Measurements from ENCODE around the gene POLR1C.
"Not testable (repeated sequence)": the region's sequence is repeated elsewhere in the genome, so short reads cannot be mapped to it uniquely, and the experiment has no call there.

Gene POLR1C

DNA sequence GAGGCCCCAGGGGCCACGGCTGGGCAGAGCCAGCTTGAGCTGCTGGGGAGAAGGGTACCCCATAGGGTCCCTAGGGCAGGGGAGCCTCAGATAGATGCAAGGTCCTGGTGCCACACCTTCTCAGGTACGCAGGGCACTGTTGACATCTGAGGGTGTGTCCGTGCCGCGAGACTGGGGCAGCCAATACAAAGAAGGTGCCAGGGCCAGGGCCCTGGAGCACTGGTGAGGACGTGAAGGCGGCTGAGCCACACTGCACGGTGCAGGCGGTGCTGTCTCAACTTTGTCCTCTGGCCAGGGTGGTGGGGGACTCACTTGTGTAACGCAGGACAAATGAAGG, 6.1 kb upstream of the POLR1C start:
- no peak for DNase-seq

DNA sequence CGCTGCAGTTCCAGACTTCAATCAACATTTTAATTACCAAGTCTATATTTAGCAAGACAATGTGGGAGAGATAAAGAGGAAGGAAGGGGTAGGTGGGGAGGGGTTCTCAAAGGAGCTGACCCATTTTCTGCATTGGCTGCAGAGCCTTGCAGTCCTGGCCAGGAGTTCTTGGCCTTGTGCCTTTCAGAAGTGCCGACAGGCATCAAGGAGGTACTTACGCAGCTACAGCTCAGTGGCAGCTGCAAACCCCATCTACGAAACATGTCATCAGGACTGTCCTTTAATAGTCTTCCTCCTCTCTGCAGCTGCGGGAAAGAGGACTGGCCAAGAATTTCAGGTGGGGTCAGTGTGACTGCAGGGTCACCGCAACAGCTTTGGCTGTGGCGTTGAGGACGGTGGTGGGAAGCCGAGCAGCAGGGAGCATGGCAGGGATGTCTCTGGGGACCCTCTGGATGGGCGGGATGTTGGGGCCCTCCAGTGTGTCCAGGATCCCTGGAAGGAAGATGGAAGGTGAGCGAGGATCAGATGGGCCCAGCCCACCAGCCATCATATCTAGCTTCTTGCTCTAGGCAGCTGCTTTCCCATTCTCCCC, 5.0 kb upstream of the POLR1C start:
- no peak for DNase-seq

DNA sequence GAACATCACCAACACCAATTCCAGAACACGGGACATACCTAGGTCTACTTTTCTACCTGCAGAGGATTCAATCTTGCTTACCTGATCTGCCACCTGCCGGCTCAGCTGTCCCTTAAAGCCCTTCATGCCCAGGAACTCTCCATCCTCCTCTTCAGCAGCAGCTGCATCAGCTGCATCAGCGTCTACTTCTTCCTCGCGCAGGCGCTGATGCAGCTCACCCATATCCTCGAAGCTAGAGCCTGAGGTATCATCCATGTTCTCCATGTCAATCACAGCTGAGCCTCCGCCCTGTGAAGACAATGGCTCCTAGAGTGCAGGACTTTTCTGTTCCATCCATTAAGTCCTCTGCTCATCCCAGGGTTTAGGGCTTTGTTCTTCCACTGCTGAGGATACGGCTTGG, 1.1 kb upstream of the POLR1C start:
- DNase-seq, result no peak

DNA sequence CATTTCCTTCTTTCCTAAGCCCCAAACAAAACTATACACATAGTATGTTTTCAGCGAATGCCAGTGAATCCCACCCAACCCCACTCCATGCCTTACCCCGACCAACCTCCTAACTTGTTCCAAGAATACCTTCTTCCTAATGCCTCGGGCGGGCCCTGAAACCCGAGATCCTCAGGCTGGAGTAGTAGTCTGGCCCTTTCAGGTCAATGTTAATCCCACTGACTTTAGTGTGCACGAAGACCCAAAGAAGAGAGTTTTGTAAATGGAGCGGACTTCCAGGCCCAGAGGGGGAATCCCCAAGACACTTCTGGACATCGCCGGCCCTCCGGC, 557 bp upstream of the POLR1C start:
- DNase-seq, result no peak

DNA sequence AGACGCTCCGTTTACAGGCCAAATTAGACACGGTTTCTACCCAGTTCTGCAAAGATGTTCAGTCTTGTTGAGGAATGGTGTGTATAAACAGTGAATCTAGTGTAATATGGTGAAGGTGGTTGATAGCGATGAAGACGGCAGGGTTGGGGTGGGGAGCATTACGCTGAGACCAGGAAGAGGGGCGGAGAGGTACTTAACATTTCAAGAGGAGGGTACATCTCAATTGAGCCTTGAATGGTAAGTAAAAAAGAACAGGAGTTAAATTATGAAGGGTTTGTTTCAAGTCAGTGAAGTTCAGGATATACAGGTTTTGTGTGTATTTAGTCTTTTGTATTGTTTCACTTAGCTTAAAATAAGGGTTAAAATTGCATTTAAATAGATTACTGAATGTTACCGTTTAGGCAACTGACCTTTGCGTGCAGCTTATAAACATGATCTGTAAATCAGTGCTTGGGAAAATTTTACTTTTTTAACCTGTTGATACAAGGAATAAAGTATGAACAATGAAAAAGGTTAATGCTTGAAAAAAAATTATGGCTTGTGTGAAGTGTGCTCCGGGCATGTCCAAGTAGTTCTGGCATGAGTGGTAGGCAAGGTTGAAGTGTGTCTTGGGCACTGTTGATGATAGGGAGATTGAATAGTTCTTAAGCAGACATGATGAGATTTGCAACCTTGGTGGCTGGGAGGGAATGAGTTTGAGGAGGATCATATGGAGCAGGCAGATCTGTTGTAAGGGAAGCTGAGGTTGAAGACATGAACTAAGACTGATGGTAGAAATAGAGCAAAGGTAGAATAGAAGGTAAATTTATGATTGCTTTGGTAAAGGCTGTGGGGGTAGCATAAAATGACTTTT, 842 bp downstream of the POLR1C start:
- DNase-seq, result no peak

DNA sequence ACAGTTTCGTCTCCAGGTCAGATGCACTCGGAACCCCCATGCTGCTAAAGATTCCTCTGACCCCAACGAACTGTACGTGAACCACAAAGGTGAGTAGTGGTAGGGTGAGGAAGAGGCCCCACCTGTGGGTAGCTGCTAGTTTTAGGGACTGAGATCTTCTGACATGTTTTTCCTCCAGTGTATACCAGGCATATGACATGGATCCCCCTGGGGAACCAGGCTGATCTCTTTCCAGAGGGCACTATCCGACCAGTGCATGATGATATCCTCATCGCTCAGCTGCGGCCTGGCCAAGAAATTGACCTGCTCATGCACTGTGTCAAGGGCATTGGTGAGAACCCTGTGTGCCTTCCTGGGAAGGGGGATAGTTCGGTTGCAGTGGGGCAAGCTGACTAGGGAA, 3.2 kb downstream of the POLR1C start:
- no peak for DNase-seq

DNA sequence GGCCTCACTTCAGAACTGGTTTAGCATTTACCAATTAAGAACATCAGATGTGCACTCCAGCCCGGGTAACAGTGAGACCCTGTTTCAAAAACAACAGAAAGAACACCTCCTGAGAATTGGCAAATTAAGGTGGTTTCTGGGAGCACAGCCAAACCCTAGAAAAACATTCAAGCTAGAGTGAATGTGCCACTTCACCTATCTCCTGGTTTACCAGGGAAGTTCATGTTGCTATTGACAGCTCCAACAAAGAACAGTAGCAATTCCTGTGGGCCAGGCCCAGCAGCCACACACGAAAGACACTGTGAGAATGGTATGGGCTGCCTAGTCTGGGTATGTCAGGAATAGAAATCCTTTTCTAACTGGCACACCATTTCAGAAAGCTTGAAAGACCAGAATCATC, 4.9 kb downstream of the POLR1C start:
- peak in 1 of 2 experiments; percentile 48 for DNase-seq

DNA sequence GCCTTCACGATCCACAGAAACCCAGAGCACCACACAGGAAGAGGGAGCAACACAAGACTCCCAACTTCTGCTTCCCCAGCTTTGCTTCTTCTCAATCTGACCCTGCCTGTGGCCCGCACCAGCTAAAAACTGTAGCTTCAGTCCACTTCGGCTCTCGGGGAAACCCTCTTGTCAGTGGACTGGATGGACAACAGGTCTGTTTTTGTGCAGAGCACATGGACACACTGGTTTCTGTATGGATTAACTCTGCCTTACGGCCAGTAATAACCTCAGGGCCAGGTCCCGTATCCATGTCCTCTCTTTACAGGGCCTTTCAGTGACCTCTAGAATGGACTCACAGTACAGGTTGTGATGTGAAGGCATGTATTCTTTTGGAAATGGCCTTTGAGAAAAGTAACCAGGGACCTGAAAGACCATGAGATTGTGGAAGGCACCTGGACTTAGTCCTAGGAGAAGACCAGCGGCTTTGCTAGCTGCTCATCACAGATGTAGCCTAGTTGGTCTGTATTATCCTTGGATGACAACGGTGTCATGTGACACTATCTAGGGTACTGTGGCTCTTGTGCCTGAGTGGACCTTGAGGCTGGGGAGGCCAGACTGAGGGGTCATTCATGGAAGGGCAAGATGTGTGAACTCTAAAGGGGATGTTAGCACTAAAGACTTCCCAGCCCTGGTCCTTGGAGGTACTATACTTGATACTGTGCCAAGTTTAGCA, 5.8 kb downstream of the POLR1C start:
- no peak for DNase-seq

DNA sequence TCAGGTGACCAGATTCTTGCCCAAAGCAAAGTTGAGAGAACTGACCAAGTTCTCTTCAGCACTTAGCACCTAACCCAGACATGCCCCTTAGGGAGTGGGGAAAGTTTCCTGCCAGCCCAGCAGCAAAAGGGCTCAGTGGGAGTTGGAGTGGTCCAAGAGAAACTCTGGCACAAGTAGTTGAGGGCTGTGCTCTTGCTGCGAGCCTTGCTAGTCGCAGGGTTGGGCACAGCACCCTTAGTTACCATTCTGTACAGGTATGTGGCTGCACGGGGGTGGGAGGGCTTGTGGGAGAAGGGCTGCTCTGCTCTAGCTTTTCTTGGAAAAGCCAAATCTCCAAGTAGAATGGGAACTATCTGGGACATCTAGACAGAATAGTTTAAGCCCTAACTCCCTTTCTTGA, 6.4 kb downstream of the POLR1C start:
- no peak for DNase-seq

DNA sequence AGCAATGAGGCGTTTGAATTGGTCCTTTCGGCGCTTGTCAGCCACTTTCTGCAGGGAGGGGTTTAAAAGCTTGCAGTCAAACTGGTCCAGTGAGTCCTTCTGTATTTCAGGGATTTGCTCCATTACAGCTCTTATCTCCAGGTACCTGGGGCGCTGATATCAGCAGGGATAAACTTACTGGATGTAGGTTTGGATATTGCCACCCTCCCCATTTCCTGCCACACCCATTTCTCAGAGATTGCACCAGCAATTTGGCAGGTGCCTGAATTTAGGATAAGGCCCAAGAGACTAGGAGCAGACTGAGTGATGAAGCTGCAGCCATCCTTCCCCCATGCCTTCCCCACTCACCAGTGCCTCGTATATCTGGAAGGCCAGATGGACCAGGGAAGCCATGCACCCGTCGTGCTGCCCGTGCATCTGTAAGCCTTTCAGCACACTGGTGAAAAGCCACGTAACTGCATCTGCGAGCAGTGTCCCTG, 7.6 kb downstream of the POLR1C start:
- no peak for DNase-seq

DNA sequence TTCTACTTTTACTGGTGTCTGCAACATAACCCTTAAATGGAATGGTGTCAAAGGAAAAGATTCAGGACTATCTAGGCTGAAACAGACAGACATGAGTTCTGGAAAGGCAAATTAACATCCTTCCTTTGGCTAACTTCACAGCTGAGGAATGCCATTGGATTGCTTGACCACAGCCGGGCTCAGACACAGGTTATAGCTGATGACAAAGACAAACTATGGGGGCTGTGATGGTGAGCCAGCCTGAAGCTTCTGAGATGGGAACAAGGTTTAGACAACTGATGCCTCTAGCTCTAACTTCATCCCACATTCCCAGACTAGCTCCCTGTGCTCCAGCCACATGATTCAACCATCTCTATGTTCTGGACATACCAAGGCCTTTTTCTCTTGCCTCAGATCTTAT, 15.3 kb downstream of the POLR1C start:
- no peak for DNase-seq

DNA sequence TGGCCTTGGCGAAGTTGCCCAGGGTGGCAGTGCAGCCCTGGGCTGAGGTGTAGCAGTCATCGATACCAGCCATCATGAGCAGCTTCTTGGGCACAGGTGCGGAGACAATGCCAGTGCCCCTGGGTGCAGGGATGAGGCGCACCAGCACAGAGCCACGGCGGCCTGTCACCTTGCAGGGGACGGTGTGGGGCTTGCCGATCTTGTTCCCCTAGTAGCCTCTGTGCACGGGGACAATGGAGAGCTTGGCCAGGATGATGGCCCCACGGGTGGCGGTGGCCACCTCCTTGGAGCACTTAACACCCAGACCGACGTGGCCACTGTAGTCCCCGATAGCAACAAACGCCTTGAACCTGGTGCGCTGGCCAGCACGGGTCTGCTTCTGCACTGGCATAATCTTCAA, 22.1 kb downstream of the POLR1C start:
- not testable (repeated sequence) for DNase-seq

DNA sequence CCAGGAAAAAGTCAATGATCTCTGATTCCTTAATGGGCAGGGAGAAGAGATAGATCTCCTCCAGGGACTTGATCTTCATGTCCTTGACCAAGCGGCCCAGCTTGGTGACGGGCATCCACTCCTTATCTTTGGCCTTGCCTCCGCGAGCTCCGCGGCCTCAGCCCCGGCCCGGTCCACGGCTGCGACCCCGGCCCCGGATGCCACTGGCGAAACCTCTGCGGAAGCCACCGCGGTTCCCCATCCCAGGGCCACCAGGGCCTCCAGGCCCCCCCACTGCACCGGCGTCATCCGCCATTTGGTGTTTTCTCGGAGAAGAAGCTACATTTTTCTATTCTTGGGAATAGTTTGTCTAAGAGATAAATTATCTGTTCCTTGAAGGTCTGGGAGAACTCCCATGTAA, 22.5 kb downstream of the POLR1C start:
- not testable (repeated sequence) for DNase-seq

DNA sequence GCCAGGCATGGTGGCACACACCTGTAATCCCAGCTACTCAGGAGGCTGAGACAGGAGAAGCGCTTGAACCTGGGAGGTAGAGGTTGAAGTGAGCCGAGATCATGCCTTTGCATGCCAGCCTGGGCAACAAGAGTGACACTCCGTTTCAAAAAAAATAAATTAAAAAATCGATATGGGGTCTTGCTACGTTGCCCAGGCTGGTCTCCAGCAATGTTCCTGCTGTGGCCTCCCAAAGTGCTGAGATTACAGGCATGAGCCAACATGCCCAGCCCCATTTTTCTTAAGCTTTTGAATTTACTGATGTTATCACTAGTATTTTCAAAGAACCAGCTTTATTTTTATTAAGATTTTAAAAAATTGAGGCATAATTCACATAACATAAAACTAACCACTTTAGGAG, 23.6 kb downstream of the POLR1C start:
- DNase-seq, result no peak

DNA sequence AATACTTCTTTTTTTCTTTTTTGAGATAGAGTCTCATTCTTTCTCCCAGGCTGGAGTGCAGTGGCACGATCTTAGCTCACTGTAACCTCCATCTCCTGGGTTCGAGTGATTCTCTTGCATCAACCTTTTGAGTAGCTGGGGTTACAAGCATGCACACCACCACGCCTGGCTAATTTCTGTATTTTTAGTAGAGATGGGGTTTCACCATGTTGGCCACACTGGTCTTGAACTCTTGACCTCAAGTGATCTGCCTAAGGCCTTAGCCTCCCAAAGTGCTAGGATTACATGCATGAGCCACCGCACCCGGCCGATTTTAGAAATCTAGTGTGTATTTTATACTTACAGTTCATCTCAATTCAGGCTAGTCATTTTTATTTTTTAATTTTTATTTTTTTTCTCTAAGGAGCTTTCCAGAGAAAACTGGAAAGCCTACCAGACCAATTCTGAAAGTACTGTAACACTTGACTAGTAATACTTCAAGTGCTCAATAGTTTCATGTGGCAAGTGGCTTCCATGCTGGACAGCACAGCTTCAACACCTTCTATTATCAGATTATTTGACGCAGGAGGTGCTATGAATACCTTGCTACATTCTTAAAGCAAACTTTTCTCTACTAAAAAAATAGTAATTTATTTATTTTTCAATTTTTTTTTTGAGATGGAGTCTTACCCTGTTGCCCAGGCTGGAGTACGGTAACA, 25.0 kb downstream of the POLR1C start:
- no peak for DNase-seq

DNA sequence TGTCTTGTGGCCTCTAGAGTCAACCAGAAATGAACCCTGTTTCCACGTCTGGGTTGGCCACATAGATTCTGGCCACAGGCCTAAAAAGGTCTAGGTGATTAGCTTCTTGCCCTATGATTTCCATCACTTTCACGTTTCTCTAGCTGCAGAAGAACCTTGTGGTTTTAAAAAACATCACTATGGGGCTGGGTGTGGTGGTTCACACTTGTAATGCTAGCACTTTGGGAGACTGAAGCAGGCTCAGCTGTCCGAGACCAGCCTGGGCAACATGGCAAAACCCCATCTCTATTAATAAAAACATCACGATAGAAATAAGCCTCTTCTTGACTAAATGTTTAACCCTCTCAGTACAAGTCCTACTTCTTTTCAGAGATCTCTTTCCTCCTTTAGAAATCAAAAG, 27.6 kb downstream of the POLR1C start:
- DNase-seq, result no peak

DNA sequence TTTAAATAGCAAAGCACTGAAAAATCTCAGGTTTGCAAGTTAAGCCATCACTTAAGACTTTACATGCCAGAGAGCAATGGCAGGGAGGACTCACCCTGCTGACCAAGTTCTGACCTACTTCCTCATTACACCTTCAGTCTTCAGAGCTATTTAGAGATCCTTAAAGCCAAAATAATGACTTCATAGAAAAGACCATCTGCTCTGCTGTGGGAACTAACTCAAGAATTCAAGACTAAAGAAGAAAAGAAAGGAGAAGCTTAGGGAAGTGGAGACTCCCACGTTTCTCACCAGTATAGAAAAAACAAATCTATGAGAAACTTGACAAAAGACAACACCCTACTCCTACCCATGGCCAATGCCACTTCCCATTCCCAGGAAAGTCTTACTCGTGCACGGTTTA, 30.3 kb downstream of the POLR1C start:
- no peak for DNase-seq

DNA sequence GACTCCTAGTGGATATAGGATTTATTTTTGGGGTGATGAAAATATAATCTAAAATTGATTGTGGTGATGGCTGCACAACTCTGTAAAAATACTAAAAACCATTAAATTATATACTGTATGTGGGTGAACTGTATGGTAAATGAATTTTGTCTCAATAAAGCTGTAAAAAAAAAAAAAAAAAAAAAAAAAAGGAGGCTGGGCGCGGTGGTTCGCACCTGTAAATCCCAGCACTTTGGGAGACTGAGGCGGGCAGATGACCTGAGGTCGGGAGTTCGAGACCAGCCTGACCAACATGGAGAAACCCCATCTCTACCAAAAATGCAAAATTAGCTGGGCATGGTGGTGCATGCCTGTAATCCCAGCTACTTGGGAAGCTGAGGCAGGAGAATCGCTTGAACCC, 40.7 kb downstream of the POLR1C start:
- DNase-seq, result not testable (repeated sequence)

DNA sequence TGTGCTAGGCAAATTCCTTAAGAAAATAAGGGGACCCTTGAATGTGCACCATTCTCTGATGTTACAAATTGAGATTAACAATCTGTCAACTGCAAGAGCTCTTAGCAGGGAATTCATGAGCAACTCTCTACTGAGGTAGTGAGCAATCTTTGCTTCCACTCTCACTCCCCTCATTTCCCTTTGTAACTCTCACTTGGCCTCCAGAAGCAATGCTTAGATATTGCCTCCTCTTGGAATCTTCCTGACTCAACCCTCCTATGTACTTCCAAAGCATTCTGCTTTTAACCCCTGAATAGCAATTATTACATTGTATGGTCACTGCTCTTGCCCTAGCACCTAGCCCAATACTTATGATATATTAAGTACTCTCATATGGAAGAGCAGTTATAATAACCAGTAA, 42.4 kb downstream of the POLR1C start:
- DNase-seq, result no peak

DNA sequence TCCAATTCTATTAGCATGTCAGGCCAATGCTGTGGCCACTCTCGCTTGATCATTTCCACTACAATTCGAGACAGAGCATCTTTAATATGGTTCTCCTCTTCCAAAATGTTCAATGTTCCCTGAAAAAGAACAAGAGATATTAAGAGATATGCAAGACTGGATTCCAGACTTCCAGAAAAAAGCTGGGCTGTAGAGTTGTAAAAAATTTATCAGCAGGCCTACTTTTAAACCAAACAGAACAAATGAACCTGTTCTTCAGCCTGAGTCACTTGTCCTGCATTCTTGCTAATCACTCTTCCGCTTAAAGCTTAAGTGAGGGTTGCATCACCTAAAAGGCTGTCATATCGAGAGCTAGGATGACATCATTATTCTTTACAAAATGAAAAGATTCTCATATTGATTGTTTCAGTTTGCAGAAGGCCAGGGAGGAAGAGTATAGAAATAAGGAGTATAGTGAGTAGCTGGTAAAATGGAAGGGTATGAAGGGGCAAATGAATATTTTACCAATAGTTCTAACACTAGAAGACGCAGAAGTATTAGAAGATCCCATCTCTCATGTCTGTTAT, 54.1 kb downstream of the POLR1C start:
- no peak for DNase-seq

Measured in NCI-H2081 (cell line).